ENCODE results near the gene THOP1. TPM values are rescaled to one million over a fixed set of nuclear protein-coding genes. Genes with fewer than 3 reads are reported as not detected.

THOP1 gene
- total RNA-seq, 2 experiments from 2014 or later, result 80.0 to 85.4 TPM

DNA sequence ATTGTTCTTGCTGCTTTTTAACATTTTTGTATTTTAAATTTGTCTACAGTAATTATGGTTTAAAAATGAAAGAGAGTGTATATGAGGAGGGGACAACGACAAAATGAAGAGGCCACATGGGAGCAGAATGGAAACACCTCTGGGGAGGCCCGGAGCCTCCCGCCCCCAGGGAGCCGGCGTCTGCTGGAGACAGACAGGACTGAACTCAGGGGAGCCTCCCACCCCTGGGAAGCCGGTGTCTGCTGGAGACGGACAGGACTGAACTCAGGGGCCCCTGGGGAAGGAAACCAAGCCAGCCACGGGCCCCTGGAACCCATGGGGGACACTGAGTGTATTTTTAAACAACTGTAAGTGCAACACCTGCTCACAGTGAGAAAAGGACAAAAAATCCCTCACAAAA lies 28.8 kb upstream of the THOP1 start:
- peaks cover 4% of the 10 kb centered on the region for H3K4me1 Mint-ChIP-seq
- H3K27me3 Mint-ChIP-seq, result no peaks in the 10 kb centered on the region
- ChIA-PET POLR2A (no interaction called here), CTCF (no interaction called here)
- H3K4me3 Mint-ChIP-seq, result no peak overlapping the region
- peaks cover 35% of the 10 kb centered on the region for H3K36me3 Mint-ChIP-seq (ENCODE audit: low read depth)
- H3K9me3 Mint-ChIP-seq, result no peaks in the 10 kb centered on the region
- no peak overlapping the region for H3K27ac Mint-ChIP-seq
- no peak for DNase-seq

DNA sequence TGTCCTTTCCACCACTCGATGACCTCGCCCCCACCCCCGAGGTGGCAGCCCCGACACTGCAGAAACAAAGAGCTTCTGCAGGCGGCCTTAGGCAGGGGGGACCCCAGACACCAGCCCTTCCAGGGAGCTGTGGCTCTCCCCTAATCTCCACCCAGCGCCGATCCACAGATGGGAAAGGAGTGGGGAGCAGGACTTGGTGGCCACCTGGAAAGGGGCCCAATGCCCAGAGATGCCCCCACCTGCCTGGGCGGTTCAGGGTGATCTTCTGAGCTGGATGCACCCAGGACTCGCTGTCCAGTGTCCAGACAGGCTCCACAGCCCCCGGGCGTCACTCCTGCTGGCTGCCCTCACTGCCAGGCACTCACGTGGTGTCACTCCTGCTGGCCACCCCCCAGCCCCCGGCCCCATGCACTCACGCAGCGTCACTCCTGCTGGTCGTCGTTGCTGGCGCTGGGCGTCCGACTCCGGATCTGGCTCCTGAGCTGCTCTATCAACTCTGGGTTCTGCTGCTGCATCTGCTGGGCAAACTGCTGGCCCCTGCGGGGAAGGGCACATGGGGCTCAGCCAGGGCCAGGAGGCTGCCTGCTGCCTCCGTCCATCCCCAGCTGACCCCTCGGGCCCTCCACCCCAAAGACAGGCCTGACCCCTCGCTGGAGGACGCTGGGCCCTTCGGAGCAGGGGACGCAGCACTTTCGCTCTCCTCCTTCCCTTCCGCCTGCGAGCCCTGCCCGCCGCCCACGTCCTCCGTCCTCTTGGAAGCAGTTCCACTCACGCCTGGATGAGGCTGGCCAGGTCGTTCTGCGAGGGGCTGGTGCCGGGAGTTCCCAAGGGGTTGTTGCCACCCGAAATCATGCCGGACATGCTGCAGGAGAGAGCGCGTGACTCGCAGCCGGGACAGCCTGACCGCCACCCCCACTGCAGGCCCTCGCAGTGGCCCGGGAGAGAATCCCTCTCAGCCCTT lies 28.1 kb upstream of the THOP1 start:
- Mint-ChIP-seq H3K4me3 (no peak overlapping the region), H3K27me3 (no peaks in the 10 kb centered on the region), H3K4me1 (peaks cover 4% of the 10 kb centered on the region), H3K9me3 (no peaks in the 10 kb centered on the region), H3K36me3 (ENCODE audit: low read depth) (peaks cover 36% of the 10 kb centered on the region), H3K27ac (no peak overlapping the region)
- ChIA-PET POLR2A (no interaction called here), CTCF (no interaction called here)
- DNase-seq, result no peak

DNA sequence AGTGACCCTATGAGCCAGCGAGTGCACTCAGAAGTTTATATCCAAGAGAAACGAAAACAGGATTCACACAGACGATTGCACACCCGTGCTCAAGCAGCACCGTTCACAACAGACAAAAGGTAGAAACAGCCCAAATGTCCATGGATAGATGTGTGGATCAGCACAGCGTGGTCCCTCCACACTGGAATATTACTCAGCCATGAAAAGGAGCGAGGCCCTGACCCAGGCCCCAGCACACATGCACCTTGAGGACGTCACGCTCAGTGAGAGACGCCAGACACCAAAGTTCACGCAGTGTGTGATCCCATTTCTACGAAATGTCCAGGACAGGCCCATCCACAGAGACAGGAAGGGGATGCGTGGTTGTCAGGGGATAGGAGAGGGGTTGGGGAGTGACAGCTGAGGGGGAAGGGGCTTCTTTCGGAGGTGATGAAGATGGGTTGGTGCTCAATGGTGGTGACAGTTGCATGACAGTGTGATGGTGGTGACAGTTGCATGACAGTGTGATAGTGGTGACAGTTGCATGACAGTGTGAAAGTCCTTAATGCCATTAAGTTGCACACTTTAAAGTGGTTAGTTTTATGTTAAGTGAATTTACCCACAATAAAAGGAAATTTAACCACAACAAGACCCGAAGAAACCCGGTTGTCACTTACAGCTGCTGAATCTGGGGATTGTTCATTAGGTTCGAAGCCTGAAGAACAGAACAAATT lies 26.5 kb upstream of the THOP1 start:
- Mint-ChIP-seq H3K9me3 (no peaks in the 10 kb centered on the region), H3K4me3 (no peak overlapping the region), H3K27me3 (no peaks in the 10 kb centered on the region), H3K36me3 (ENCODE audit: low read depth) (peaks cover 38% of the 10 kb centered on the region), H3K27ac (no peak overlapping the region), H3K4me1 (peaks cover 4% of the 10 kb centered on the region)
- DNase-seq, result no peak
- ChIA-PET CTCF (no interaction called here), POLR2A (no interaction called here)

DNA sequence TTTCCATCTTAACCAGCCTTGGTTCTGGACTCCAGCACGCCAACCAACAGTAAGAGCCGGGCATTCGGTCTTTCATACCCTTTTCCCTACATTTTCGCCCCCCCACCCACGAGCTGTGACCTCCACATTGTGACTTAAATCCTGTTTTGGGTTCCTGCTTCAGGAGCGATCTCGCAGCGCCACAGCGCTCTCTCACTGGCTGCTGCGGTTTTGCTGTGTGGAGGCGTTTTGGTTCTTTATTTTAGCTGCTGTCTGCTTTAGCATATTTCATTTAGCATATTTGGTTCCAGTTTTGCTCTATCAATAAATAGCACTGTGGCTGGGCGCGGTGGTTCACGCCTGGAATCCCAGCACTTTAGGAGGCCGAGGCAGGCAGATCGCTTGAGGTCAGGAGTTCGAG lies 25.9 kb upstream of the THOP1 start:
- DNase-seq, result no peak
- peaks cover 4% of the 10 kb centered on the region for H3K4me1 Mint-ChIP-seq
- no peaks in the 10 kb centered on the region for H3K9me3 Mint-ChIP-seq
- ChIA-PET CTCF (interaction anchor here (0.6 kb wide), 1 partner anchor 368 kb away, joined by 4 read pairs; no protein-coding TSS in a partner anchor), POLR2A (no interaction called here)
- H3K27me3 Mint-ChIP-seq, result no peaks in the 10 kb centered on the region
- H3K36me3 Mint-ChIP-seq (ENCODE audit: low read depth), result peaks cover 38% of the 10 kb centered on the region
- H3K4me3 Mint-ChIP-seq, result no peak overlapping the region
- H3K27ac Mint-ChIP-seq, result no peak overlapping the region

DNA sequence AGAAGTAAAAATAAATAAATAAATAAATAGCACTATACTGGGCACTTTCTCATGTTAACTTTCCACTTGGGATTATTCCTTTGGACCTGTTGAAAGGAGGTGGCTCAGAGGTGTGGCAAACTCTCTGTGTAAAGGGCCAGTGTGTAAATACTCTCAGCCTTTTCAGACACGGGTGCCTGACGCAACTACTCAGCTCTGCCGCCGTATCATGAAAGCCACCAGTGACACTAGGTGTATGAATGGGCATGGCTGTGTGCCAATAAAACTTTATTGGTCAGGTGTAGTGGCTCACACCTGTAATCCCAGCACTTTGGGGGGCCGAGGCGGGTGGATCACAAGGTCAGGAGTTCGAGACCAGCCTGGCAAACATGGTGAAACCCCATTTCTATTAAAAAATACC lies 25.3 kb upstream of the THOP1 start:
- ChIA-PET POLR2A (no interaction called here), CTCF (interaction anchor here (0.6 kb wide), 1 partner anchor 368 kb away, joined by 4 read pairs; no protein-coding TSS in a partner anchor)
- Mint-ChIP-seq H3K27me3 (no peaks in the 10 kb centered on the region), H3K27ac (no peak overlapping the region), H3K36me3 (ENCODE audit: low read depth) (peaks cover 40% of the 10 kb centered on the region), H3K4me3 (no peak overlapping the region), H3K9me3 (no peaks in the 10 kb centered on the region), H3K4me1 (peaks cover 4% of the 10 kb centered on the region)
- no peak for DNase-seq

DNA sequence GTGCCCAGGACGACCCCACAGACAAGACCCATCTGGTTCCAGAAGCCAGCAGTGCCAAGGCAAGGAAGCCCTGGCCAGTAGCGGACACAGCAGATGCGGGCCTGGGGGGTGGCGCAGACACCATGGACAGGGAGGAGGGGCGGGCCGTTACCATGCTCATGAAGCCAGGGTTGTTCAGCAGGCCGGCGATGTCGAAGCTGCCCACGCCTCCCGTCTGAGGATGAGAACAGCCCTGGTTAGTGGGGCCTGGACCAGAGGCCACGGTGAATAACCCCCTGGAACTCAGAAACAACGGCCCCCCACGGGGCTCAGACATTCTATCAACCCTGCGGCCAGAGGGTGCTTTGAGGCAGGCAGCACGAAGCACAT lies 24.0 kb upstream of the THOP1 start:
- CTCF ChIA-PET, result no interaction called here
- H3K27ac Mint-ChIP-seq, result no peak overlapping the region
- DNase-seq, result no peak
- no peaks in the 10 kb centered on the region for H3K9me3 Mint-ChIP-seq
- peaks cover 4% of the 10 kb centered on the region for H3K4me1 Mint-ChIP-seq
- peaks cover 32% of the 10 kb centered on the region for H3K36me3 Mint-ChIP-seq (ENCODE audit: low read depth)
- H3K4me3 Mint-ChIP-seq, result no peak overlapping the region
- no peaks in the 10 kb centered on the region for H3K27me3 Mint-ChIP-seq
- POLR2A ChIA-PET, result no interaction called here

DNA sequence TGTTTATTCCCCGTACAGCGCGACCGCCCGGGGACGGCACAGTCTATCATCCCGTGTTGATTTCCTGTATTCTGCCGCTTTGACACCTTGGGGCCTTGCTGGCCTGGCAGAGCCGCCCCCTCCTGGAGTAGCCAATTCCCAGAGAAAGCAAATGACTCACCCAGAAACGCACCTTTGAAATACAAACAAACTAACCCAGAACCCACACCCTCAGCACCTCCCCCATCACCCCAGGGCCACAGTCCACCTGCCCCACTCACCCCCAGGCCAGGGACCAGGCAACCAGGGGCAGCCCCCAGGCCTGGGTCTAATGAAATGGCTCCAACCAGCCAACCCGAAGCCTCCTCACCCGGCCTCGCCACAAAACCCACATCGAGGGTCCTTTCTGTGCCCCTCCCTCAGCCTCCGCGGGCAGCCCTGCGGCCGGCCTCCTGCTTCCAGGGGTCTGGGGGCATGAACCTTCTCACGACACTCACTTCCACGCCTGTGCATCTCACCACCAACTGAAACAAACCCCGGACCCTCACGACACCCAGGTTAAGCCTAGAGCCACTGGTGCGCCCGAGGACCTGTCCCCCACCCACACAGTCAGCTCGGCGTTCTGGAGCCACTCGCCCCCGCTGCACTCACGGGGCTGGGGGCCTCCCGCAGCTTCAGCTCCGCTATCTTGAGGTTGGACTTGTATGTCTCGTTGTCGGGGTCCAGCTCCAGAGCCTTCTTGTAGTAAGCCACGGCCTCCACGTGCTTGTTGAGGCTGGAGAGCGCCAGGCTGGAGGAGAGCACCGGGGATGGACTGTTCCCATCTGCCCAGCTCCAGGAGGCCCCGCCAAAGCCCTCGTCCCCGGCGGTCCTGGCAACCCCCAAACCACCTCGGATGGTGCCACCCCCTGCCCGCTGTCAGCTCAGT lies 23.2 kb upstream of the THOP1 start:
- peaks cover 4% of the 10 kb centered on the region for H3K4me1 Mint-ChIP-seq
- no peaks in the 10 kb centered on the region for H3K27me3 Mint-ChIP-seq

DNA sequence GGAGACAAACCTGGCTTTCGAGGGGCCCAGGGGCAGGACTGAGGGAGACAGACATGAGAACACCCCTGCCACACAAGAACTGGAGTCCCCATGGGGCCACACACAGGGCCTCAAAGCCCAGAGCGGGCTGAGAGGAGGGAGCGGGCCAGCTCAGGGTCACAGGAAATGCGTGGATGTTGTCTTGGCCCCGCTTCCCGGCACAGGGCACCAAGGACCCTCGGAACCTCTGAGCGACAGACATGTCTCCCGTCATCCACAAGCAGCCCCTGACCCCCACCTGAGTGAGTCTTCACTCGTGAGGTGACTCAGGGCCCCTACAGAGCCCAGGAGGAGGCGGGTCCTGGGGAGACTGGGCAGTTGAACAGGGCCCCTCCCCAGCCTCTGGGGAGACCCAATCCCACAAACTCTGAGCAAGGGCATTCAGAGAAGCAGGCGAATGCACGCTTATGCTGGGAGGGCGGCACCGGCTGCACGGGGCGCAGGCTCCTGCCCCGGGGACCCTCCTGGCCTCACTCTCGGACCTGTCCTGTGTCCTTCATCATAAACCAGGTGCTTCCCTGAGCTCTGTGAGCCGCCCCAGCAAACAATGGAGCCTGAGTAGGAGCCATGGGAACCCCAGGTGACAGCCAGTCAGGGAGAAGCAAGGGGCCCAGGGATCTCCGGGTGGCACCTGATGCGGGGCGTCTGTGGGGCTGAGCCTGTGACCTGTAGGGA lies 22.4 kb upstream of the THOP1 start:
- Mint-ChIP-seq H3K36me3 (ENCODE audit: low read depth) (peaks cover 30% of the 10 kb centered on the region), H3K27ac (no peak overlapping the region), H3K4me3 (no peak overlapping the region), H3K9me3 (no peaks in the 10 kb centered on the region), H3K27me3 (no peaks in the 10 kb centered on the region), H3K4me1 (peaks cover 4% of the 10 kb centered on the region)
- DNase-seq, result no peak
- ChIA-PET POLR2A (no interaction called here), CTCF (no interaction called here)

More for the DNA sequence above, 23.2 kb upstream of the THOP1 start:
- Mint-ChIP-seq H3K4me3 (no peak overlapping the region), H3K36me3 (ENCODE audit: low read depth) (peaks cover 34% of the 10 kb centered on the region), H3K27ac (no peak overlapping the region), H3K9me3 (no peaks in the 10 kb centered on the region)
- POLR2A ChIA-PET, result no interaction called here
- DNase-seq, result no peak
- CTCF ChIA-PET, result no interaction called here

DNA sequence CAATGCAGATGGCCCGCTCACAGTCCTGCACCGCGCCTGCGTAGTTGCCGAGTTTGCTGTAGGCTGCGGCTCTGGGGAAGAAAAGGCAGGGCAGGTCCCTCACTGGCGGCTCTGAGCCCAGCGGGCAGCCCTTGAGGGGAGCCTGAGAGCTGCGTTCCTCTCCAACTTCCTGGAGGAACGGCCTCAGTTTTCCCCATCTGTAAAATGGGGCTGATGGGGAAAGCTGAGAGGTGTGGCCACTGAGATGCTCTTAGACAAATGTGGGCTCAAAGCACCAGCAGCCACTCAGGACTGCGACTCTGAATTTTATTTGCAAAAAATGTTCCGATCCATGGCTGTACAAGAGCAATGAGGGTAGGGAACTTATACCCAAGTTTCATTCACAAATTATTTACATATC lies 21.6 kb upstream of the THOP1 start:
- Mint-ChIP-seq H3K27ac (no peak overlapping the region), H3K4me3 (no peak overlapping the region), H3K9me3 (no peaks in the 10 kb centered on the region), H3K27me3 (no peaks in the 10 kb centered on the region), H3K4me1 (peaks cover 4% of the 10 kb centered on the region), H3K36me3 (ENCODE audit: low read depth) (peaks cover 25% of the 10 kb centered on the region)
- DNase-seq, result no peak
- ChIA-PET POLR2A (no interaction called here), CTCF (no interaction called here)

DNA sequence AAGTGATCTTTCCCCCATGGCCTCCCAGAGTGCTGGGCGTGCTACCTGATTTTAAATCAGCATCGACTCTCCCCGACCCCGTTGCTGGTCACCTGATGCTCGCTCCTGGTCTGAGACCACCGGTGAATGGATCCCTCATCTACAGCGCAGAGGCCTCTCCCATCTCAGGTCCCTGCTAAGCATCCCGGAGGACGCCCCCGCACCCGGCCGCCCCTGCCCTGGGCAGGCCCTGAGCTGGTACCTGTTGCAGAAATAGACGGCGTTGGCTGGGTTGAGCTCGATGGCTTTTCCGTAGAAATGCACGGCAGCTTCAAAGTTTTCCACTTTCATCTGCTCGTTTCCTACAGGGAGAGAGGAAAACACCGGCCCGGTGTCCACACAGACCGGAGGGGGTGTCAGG lies 20.4 kb upstream of the THOP1 start:
- CTCF ChIA-PET, result no interaction called here
- no peak overlapping the region for H3K27ac Mint-ChIP-seq
- peaks cover 16% of the 10 kb centered on the region for H3K36me3 Mint-ChIP-seq (ENCODE audit: low read depth)

DNA sequence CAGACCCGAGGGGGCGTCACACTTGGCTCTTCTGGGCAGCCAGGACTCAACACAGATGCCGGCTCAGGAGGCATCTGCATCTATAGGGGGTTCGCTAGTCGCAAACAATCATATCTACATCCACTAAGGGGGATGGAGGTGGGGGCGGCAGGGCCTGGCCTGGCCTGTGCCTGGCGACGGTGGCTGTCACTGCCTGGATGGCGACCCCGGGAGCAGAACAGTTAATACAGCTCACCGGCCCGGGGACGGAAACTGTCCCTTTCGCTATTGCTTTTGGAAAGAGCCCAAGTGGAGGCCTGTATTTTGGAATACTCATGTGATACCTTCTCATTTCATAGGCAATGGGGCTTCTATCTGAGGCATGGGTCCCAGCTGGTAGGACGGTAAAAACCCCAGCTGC lies 19.9 kb upstream of the THOP1 start:
- CTCF ChIA-PET, result no interaction called here
- H3K4me1 Mint-ChIP-seq, result no peaks in the 10 kb centered on the region
- H3K27me3 Mint-ChIP-seq, result no peaks in the 10 kb centered on the region
- DNase-seq, result no peak
- no peak overlapping the region for H3K27ac Mint-ChIP-seq
- H3K4me3 Mint-ChIP-seq, result no peak overlapping the region
- POLR2A ChIA-PET, result no interaction called here
- H3K9me3 Mint-ChIP-seq, result no peaks in the 10 kb centered on the region
- peaks cover 16% of the 10 kb centered on the region for H3K36me3 Mint-ChIP-seq (ENCODE audit: low read depth)

More for the DNA sequence above, 20.4 kb upstream of the THOP1 start:
- Mint-ChIP-seq H3K4me1 (no peaks in the 10 kb centered on the region), H3K4me3 (no peak overlapping the region), H3K9me3 (no peaks in the 10 kb centered on the region), H3K27me3 (no peaks in the 10 kb centered on the region)
- POLR2A ChIA-PET, result no interaction called here
- DNase-seq, result no peak

DNA sequence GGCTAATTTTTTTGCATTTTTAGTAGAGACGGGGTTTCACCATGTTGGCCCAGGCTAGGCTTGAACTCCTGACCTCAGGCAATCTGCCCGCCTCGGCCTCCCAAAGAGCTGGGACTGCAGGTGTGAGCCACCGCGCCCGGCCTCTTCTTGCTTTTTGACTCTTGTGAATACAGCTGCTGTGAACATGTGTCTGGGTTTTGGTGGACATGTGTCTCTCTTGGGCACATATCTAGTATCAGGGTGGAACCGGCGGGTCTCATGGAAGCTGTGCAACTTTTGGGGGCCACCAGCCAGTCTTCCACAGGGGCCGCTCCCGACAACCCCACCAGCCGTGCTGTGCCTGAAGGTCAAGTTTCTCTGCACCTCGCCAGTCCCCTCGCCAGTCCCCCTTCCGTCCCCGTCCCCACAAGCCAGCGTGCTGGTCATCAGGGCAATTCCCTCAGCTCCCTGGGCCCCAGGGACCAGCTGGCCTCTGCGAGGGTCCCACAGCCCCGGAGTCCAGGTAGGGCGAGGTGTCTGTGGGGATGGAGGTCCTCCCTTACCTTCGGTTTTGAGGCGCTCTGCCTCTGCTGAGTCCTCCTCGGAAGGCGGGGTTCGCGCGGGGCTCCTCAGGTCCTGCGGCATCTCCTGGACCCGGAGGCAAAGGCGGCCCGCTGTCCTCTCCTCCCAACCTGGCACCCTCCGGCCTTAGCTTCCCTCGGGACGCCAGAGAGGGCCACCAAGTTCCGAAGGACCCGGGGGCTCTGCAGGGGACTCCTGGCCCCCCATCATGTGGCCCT lies 18.5 kb upstream of the THOP1 start:
- no peaks in the 10 kb centered on the region for H3K27me3 Mint-ChIP-seq
- ChIA-PET POLR2A (interaction anchor here (0.8 kb wide), 1 partner anchor 9 kb away, joined by 3 read pairs; no protein-coding TSS in a partner anchor), CTCF (no interaction called here)
- peaks cover 11% of the 10 kb centered on the region for H3K36me3 Mint-ChIP-seq (ENCODE audit: low read depth)
- no peak overlapping the region for H3K27ac Mint-ChIP-seq
- H3K9me3 Mint-ChIP-seq, result no peaks in the 10 kb centered on the region
- no peaks in the 10 kb centered on the region for H3K4me1 Mint-ChIP-seq
- no peak overlapping the region for H3K4me3 Mint-ChIP-seq
- DNase-seq, result no peak

Measured in activated CD4-positive, alpha-beta memory T cell treated with anti-CD3 and anti-CD28 coated beads, Interleukin-2, amount 10 ng/mL, durations not matched to agents 7 days and 5 days (primary cell).